Hematopoietic multipotent progenitor cell treated with erythropoietin and hydrocortisone succinate and interleukin-3 and kit ligand, for 6 days (in vitro differentiated cells): ENCODE data around the gene PTPN18.

Source experiments
- DNase-seq: peaks from one replicate; pipeline ENCODE4 v3.0.0-alpha.2; 2015

PTPN18 gene

DNA sequence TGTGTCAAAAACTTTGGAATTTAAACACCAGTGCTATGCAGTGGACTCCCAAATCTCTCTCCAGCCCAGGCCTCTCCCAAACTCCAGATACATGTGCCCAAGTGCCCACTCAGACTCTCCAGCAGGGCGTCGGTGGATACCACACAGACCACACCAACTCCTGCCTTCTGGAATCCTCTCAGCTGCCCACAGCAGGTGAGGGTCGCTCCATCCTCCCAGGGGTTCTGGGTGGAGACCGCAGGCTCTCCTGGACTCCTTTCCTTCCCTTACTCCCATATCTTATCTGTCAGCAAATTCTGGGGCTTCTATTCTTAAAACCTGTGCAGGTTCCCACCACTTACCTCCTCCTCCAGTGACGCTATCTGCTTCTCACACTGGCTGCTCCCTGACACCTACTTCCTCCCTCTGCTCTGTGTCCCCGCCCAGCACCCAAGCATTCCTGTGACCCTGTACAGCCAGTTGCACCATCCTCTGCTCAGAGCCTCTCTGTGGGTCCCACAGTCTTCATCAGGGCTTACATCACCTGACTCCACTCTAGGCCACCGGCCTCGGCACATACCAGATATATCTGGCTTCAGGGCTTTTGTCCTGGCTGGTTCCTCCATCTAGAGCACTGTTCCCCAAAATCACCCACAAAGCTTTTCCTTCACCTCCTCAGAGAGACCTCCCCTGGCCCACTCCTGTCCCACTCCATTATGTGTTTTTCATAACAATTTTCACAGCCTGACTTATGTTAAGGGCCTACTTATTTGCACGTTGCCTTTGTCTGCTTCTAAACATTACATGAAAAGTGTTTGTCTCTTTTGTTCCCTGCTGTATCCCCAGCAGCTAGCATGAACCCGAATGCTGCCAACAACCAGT lies 15.7 kb upstream of the PTPN18 start:
- no peak for DNase-seq

DNA sequence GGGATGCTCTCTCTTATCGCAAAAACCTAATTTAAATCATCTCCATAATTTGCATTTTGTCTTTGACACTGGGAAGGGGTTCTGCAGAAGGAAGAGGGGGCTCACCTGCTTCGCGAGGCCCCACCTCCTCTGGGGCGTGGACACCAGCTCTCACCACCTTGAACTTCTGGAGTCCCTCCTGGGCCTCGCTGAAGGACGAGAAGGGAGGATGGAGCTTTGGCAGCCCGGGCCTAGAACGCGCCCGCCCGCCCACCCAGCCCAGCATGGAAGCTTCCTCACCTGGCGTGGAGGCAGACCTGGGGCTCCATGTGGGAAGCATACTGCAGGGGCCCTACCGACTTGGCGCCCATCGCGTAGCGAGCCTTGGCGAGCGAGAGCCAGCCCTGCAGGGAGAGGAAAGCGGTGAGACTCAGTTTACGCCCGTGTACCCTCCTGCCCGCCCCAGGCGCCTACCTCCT lies 14.3 kb upstream of the PTPN18 start:
- peak; percentile 34 for DNase-seq

DNA sequence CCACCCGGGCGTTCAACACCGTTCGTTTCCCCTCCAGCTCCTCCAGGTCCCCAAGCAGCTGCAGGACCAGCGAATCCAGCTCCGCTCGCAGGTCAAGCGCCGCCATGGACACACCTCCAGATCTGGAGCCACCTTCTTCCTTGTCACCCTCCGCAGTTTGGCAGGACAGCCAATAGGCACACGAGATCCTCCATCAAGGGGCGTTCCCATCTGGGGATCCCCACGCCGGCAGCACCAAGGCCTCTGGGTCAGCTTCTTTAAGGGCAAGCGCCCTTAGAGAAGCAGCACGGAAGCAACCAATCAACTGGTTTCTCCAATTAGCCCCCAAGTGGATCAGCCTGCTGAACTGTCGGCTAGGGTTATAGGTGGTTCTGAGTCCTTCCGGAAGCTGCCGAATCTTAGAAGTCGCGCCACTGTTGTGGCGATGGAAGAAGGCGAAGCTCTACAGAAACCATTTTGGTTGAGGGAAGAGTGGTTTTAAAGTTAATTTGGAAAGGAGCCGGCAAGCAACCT lies 13.8 kb upstream of the PTPN18 start:
- peak; percentile 98 for DNase-seq

DNA sequence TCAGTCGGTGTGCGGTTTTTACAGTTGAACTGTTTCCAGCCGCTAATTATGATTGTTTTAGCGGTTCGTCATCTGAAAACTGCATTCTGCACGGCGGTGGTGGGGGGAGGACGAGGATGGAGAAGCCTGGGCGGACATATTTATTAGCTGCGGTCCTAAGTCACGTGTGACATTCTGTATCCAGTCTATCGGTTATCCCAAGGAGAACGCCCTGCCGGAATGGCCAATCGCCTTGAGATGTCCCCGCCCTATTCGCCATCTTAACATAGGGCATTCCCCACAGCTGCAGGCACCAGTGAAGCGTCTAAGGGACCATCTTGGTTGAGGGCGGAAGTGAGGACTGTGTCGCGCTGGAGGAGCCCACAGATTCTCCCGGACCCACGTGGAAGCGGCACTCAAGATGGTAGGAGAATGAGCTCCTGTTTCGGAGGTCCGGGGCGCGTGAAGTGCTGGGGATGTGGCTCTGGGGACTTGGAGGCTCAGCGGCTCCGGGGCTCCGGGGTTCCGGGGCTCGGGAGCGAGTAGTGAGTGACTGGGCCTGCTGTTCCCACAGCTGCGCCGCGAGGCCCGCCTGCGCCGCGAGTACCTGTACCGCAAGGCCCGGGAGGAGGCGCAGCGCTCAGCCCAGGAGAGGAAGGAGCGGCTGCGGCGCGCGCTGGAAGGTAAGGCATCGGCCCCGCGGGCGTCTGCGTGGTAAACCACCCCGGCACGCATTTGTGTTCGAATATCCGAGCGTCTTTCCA lies 13.2 kb upstream of the PTPN18 start, which contains the start of gene IMP4:
Gene IMP4, plus strand, starts transcription at position 365 of the 743 bp plus-strand sequence. Its CDS starts 36 bp downstream, at position 401.
- peak; percentile 100 for DNase-seq

DNA sequence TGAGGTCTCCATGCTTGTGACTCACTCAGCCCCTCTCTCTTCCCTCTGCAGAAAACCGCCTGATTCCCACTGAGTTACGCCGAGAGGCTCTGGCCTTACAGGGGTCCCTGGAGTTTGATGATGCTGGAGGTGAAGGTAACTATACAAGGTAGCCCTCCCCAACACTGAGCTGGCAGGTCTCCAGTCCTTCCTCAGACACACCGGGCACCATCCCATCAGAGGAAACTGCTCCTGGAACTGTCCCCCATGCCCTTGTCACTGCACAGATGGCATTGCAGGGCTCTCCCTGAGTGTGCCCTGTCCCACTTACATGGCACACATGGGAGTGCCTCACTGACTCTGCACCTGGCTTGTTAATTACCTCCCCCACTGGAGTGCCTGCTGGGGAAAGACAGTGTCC lies 11.3 kb upstream of the PTPN18 start:
- DNase-seq, result no peak

DNA sequence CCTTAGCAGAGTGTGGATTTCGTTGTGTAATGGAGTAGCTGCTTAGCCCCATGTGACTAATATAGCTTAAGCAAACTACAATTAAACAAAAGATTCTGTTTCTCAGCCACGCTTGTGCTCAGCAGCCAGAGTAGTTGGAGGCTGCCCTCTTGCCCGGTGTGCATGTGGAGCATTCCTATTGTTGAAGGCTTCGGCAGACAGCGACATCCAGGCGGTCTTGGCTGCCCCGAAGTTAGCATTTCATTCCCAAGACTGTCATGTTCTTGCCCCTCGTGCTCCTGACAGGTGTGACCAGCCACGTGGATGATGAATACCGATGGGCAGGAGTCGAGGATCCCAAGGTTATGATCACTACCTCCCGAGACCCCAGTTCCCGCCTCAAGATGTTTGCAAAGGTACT lies 10.8 kb upstream of the PTPN18 start:
- DNase-seq, result no peak

DNA sequence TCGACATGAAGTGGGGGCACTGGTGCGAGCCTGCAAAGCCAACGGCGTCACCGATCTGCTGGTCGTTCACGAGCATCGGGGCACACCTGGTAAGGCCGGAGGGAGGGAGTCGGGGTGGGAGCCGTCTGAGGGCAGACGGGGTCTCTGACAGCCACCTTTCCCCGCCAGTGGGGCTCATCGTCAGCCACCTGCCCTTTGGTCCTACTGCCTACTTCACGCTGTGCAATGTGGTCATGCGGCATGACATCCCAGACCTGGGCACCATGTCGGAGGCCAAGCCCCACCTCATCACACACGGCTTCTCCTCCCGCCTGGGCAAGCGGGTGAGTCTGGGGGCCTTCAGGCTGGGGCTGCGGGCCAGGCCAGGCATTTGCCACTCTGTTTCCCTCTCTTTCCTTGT lies 10.2 kb upstream of the PTPN18 start:
- DNase-seq, result no peak

DNA sequence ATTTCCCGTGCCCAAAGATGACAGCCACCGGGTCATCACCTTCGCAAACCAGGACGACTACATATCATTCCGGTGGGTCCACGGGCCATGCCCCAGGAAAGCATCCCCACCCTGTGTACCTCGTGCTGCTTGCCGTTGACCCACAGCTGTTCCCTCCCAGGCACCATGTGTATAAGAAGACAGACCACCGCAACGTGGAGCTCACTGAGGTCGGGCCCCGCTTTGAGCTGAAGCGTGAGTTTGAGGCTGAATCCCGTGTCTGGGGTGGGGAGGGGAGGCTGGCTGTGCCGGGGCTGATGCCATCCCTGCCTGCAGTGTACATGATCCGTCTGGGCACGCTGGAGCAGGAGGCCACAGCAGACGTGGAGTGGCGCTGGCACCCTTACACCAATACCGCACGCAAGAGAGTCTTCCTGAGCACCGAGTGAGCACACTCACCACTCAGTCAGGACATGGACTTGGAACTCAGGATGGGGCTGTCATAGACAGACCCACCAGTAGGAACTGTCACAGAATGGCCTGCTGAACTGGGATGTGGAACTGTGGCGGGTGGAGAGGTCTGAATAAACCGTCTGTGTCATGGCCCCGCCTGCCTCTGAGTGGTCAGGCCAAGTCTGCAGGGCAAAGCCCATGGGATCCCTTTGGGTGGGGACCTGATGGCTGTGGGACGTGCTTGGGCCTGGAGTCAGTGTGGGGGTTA lies 9.7 kb upstream of the PTPN18 start:
- no peak for DNase-seq

DNA sequence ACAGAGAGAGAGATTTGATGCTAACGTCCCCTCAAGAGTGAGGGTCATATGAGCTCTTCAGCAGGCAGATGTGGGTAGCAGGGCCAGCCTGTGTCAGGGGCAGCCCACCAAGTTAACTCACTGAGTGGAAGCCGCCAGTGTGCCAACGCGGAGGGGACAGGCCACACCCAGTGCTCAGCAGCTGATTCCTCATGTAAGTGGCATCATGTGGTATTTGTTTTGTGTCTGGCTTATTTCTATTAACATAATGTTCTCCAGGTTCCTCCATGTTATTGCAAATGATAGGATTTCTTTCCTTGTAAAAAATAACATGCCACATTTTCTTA lies 9.2 kb upstream of the PTPN18 start:
- DNase-seq, result no peak

DNA sequence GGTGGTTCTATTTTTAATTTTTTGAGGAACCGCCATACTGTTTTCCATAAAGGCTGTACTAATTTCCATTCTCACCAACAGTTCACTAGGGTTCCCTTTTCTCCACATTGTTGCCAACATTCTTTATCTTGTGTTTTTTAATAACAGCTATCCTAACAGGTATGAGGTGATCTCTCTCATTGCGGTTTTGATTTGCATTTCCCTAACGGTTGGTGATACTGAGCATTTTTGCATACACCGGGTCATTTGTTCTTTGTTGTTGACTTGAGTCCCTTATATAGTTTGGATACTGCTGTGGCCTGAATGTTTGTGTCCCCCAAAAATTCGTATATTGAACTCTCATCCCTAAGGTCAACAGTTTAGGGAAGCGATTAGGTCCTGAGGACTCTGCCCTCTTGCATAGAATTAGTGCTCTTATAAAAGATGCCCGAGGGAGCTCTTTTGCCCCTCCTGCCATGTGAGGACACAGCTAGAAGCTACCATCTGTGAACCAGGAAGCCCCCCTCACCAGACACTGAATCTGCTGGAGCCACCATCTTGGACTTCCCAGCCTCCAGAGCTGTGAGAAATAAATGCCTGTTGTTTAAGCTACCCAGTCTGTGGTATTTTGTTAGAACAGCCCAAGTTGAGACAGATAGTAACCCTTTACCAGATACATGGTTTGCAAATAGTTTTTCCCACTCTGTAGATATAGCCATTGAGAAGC lies 8.5 kb upstream of the PTPN18 start:
- no peak for DNase-seq

DNA sequence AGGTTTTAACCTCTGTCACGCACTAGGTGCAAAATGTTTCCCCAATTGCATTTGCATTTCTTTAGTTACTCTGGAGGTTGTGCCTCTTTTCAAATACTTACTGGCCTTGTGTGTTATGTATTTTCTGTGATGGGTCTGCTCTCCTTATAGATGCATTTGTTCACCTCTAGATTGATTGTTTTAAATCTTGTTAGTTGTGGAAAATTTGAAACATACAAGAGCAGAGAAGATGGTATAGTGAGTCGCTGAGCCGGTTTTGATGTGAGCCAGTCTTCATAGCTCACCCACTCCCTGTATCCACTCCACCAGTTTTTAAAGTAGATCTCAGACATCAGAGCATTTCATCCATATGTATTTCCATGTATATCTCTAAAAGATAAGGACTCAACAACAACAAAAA lies 6.7 kb upstream of the PTPN18 start:
- DNase-seq, result no peak

DNA sequence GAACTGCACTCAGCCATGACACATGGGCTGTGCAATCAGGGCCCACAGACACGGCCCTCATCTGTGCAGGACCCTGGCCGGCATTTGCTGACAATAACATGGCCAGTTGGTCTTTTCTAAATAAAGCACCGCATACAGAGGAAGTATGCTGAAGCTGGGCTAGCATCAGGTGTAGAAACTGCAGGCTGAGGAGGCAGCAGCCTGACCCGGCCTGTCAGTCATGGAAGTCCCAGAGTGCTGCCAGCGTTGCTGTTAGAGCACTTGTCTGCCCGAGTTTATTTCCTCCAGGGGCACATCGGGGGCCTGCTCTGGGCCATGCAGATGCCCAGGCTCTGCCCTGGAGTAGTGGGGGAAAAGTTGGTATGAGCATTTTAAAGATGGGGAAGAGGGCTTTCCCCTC lies 4.1 kb upstream of the PTPN18 start:
- no peak for DNase-seq

DNA sequence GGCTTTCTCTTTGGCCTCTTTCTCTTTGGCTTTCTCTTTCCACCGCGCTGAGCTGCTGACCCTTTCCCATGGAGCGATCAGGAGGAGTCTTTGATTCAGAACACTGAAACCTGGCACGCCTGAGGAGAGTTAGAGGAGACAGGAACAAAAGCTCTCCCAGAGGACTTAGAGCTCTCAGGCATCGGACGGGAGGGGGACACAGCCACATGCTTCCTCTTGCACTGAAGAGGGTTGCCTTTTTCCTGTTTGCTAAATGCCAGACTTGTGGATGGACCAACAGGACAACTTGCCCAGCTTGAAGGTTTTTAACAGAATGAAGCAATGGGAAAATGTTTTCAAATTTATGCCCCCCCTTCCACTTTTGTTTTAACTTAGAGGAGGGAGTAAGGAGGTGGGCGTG lies 3.6 kb upstream of the PTPN18 start:
- no peak for DNase-seq

DNA sequence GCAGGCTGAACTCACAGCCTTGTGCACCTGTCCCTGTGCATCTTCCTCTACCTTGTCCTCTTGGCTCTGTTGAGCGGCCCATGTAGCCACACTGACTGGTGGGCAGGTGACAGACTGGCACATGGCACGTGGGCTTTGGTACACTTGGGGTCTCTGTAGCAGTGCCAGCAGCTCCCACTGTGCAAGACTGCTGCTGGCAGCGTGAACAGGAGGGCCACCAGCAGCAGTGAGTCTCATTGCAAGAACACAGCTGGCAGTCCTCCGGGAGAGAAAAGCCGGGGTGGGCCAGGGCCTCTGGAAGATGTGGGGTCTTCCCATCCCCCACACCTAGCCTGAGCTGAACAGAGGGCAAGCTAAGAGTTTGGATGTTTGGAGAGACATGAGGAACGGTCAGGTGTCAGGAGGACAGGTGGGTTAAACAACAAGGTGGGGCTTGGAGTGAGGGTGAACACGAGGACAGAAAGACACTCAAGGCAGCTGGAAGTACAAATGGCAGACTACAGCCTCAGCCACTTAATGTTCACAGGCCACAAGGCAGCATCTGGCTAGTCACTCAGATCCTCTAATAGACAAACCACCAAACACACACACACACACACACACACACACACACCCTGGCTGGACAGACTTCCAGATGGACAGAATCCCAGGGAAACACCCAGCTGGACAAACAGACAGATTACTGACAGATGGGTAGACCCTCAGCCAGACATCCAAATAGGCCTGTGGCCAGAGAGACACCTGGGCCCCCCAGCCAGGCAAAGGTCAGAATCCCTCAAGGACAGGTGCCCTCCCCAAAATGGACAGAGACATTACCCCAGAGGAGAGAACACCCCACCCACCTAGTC lies 2.3 kb upstream of the PTPN18 start:
- no peak for DNase-seq

DNA sequence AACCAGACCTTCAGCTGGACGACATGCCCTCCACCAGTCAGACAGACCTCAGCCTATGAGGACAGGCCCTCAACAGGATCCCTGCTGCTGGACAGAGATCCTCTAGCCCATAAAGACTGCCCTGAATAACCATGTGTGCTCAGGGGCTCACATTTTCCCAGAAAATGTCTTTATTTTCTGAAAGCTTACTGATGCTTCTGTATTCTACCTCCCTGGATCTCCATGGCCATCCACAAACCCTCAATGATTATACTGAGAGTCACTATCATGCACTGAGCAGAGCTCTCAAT lies 1.8 kb upstream of the PTPN18 start:
- DNase-seq, result no peak

DNA sequence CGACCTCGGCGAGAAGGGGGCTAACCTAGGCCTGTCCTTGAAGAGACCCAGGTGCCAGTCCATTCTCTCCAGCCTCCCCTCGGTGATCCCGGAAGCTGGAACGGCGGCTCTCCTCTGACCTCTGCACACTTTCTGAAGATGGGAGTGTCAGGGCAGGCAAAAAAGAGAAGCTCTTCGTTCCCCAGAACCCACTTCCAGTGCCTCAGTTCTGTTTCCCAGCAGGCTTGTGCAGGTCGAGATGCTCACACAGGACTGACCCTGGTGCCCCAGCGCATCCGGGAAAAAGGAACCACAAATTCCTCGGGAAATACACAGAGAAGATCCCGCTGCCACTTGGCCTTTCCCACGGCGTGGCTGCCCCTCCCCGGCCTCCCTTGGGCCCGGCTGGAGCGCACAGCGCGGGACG lies 681 bp upstream of the PTPN18 start:
- DNase-seq, result no peak

DNA sequence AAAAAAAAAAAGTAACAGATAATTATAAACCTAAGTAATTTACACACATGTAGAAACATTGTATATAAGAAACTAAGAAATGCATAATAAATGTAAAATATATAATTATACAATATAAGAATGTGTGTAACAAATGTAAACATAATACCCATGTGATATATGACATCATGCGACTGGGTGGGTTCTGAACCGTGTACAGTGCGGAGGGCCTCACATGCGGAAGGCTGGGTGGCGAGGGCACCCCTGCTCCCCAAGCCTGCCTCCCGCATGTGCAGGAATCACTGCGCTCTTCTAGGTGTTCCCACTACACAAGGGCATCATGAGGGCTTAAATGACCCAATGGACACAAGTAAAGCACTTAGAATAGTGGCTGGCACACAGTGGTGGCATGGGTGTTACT lies 2.0 kb downstream of the PTPN18 start:
- DNase-seq, result no peak

DNA sequence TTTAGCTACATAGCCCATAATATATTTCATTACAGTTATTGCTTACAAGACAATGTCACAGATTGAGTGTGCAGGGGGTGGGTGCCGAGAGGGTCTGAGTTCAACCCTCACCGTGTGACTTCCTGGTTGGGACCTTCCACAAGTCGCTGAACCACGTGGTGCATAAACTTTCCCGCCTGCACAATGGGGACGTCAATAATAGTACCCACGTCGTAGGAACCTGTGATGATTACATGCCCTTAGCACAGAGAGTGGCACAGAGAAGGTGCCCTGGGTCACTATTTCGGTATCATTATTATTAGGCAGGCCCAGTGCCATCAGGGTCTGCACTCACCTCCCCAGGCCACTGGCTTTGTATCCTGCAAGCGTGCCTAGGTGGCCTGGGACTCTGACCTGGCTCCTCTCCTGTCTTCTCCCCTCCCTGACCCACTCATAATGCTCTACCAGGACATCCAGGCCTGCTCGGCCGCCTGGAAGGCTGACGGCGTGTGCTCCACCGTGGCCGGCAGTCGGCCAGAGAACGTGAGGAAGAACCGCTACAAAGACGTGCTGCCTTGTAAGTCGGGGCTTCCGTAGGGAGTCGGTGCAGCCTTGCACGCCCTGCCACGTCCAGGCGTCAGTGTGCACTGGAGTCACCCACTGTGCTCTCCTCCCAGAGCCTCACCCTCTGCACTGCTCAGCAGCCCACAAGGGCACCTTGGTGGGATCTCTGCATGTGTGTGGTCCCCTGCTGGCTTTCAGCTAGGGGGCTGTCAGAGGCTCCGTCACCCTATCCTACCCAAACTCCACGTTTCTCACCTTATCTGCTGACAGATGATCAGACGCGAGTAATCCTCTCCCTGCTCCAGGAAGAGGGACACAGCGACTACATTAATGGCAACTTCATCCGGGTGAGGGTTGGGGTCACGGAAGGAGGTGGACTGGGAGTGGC lies 2.8 kb downstream of the PTPN18 start:
- no peak for DNase-seq

DNA sequence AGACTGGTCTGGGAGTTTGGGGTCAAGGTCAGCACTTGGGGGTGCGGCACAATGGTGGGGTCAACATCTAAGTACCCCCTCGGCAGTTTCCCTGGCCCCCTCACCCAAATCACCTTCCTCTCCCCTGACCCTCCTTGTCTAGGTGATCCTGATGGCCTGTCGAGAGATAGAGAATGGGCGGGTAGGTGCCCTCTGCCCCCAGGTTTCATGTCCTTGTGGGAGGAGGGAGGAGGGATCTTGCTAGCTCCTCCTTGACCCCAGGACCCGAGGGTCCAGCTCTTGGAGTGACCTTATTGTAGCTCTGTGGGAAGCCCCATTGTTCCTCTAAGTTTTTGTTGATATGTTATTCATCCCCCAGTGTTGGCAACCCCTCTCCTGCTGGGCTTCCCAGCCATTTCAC lies 3.6 kb downstream of the PTPN18 start:
- DNase-seq, result no peak

DNA sequence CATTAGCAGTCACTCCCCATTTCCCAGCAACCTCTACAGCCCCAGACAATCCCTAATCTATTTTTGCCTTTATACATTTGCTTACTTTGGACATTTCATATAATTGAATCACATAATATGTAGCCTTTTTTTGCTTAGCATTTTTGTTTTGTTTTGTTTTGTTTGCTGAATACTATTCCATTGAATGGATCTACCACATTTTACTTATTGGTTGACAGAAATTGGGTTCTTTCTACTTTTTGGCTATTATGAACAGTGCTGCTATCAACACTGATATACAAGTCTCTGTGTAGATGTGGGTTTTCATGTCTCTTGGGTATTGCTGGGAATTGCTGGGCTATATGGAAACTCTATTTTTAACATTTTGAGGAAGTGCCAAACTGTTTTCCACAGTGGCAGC lies 7.6 kb downstream of the PTPN18 start:
- no peak for DNase-seq

DNA sequence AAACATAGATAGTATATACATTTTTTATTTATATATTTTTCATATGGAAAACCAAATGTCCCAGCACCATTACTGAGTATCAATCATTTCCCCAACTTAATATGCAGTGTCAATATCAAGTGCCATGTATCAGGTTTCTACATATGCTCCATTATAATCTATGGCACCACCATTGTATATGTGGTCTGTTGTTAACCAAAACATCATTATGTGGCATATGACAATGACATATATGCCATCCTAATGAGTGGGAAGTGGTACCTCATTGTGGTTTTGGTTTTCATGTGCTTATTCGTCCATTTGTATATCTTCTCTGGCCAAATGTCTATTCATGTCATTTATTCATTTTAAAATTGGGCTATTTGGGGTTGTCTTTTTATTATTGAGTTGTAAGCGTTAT lies 9.2 kb downstream of the PTPN18 start:
- no peak for DNase-seq
